Common myeloid progenitor, CD34-positive (primary cell): ENCODE data around the gene C4orf50. TPM values are rescaled to one million over a fixed set of nuclear protein-coding genes. Genes with fewer than 3 reads are reported as not detected.

Experiments used
- CTCF ChIA-PET: fragments of 350-600 bp; sonication (Branson Sonifier 250); formaldehyde crosslinking; loops from one replicate; lab custom pipeline; 2021; ENCODE audit warnings: antibody characterized with exemption; lab: Charles Lee
- POLR2A ChIA-PET: fragments of 350-600 bp; sonication (Branson Sonifier 250); formaldehyde crosslinking; loops from one replicate; lab custom pipeline; 2021; ENCODE audit warnings: antibody characterized with exemption; lab: Charles Lee
- DNase-seq, 3 donors: peaks; one replicate each; pipeline versions ENCODE4 v3.0.0 to v3.0.0-alpha.2; 2013
- H3K27ac ChIP-seq, 2 experiments: 1 replicate in 1 of 2; 2 replicates in 1 of 2; pipeline ENCODE4 v1.7.0; 2013; ENCODE audit warnings: inconsistent platforms in 2 of 2, low read length in 2 of 2, mild to moderate bottlenecking in 2 of 2, low read depth in 1 of 2, moderate library complexity in 1 of 2; ENCODE audit not compliant: severe bottlenecking in 2 of 2, insufficient read depth in 1 of 2, poor library complexity in 1 of 2
- H3K27me3 ChIP-seq, 5 experiments: replicated peaks in 2 of 5; 1 replicate in 3 of 5; 2 replicates in 2 of 5; pipeline versions ENCODE4 v1.6.1 to v1.7.0; 2013; ENCODE audit warnings: low read length in 4 of 5, mild to moderate bottlenecking in 2 of 5, moderate library complexity in 2 of 5, inconsistent platforms in 1 of 5; ENCODE audit not compliant: insufficient read depth in 5 of 5, control insufficient read depth in 4 of 5
- H3K36me3 ChIP-seq, 4 experiments: 1 replicate in 2 of 4; 2 replicates in 2 of 4; pipeline versions ENCODE4 v1.6.1 to v1.7.0; 2013; ENCODE audit warnings: low read length in 3 of 4, control low read depth in 1 of 4, mild to moderate bottlenecking in 1 of 4; ENCODE audit not compliant: control insufficient read depth in 4 of 4, insufficient read depth in 4 of 4
- H3K4me1 ChIP-seq, 4 experiments: 1 replicate in 3 of 4; 2 replicates in 1 of 4; pipeline versions ENCODE4 v1.6.1 to v1.7.1; 2013; ENCODE audit warnings: low read length in 3 of 4, mild to moderate bottlenecking in 3 of 4, control low read depth in 1 of 4, inconsistent platforms in 1 of 4, moderate library complexity in 1 of 4; ENCODE audit not compliant: control insufficient read depth in 4 of 4, insufficient read depth in 4 of 4; ENCODE audit errors: control extremely low read depth in 1 of 4
- H3K4me3 ChIP-seq, 7 experiments: 1 replicate in 4 of 7; 2 replicates in 3 of 7; pipeline versions ENCODE4 v1.5.1 to v1.7.0; 2013; ENCODE audit warnings: mild to moderate bottlenecking in 7 of 7, low read length in 6 of 7, moderate library complexity in 6 of 7, inconsistent platforms in 2 of 7, low read depth in 2 of 7, control low read depth in 1 of 7; ENCODE audit not compliant: insufficient read depth in 4 of 7, control insufficient read depth in 1 of 7; ENCODE audit errors: extremely low read depth in 1 of 7
- H3K9me3 ChIP-seq, 5 experiments: 1 replicate in 4 of 5; 2 replicates in 1 of 5; pipeline versions ENCODE4 v1.6.1 to v1.7.1; 2013; ENCODE audit warnings: low read length in 4 of 5, mild to moderate bottlenecking in 2 of 5, inconsistent platforms in 1 of 5, low read depth in 1 of 5, moderate library complexity in 1 of 5; ENCODE audit not compliant: control insufficient read depth in 4 of 5, insufficient read depth in 2 of 5; ENCODE audit errors: control extremely low read depth in 1 of 5
- WGBS: methylation state at CpG from one replicate; pipeline ENCODE4 v1.1.5; 2013; ENCODE audit not compliant: insufficient coverage; 5-methylcytosine and 5-hydroxymethylcytosine counted together
- polyA plus RNA-seq: library from polyadenylated mRNA; unstranded; fragments of 120-200 nt; gene quantifications from one replicate; pipeline ENCODE4 v1.2.1, GENCODE V29; 2013

Gene C4orf50
- 0.07 TPM for polyA plus RNA-seq

DNA sequence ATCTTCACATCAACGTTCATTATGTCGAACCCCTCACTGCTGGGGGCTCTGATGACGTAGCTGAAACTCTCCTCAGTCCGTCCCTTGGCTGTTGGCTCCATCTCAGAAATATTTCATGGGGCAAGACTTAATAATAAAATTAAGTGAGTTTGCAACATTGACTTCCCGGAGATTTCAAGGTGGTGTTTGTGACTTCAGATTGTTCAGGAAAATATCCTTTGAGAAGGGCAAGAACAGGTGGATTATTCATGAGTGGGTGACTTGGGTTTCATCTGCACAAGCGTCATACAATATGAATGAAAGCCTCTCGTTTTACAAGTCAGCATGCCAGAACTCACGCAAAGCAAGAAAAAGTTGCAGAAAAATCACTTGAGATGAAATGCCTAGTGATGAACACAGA is at the start of gene C4orf50:
Gene C4orf50 (minus strand): TSS at position 101 of the 400 bp plus-strand sequence.
- ChIA-PET CTCF (interaction anchor here (1.0 to 3.2 kb wide), 5 partner anchors 13 to 198 kb away, joined by 3 to 37 read pairs (median 3); no protein-coding TSS in a partner anchor), POLR2A (no interaction called here)
- no peaks in the 10 kb centered on the region for H3K9me3 ChIP-seq
- no peak within 1 kb of the TSS for H3K4me3 ChIP-seq
- H3K27ac ChIP-seq: no peak within 1 kb of the TSS
- WGBS: 93% methylated on average over 6 of the region's 8 CpGs
- peaks cover 0 to 3% (median 0%) of the 10 kb centered on the region in 5 experiments for H3K27me3 ChIP-seq
- no peaks in the 10 kb centered on the region for H3K4me1 ChIP-seq
- H3K36me3 ChIP-seq: no peaks in the 10 kb centered on the region
- no peak for DNase-seq

GRCh38 chr4:6065934-6066590 is 47.8 kb upstream of the C4orf50 start:
- DNase-seq: no peak
- WGBS: 97% methylated on average over 10 of the region's 10 CpGs
- Histone ChIP-seq H3K4me1 (peaks cover 0 to 24% (median 10%) of the 10 kb centered on the region in 4 experiments), H3K4me3 (no peak overlapping the region), H3K27me3 (peaks cover 0 to 5% (median 0%) of the 10 kb centered on the region in 5 experiments), H3K27ac (no peak overlapping the region), H3K36me3 (no peaks in the 10 kb centered on the region), H3K9me3 (peaks cover 0 to 3% (median 0%) of the 10 kb centered on the region in 5 experiments)
- POLR2A ChIA-PET: no interaction called here
- CTCF ChIA-PET: interaction anchor here (1.6 kb wide), 1 partner anchor 14 kb away, joined by 4 read pairs; no protein-coding TSS in a partner anchor

GRCh38 chr4:6065166-6065565 is 46.9 kb upstream of the C4orf50 start:
- no peak for DNase-seq
- Histone ChIP-seq H3K4me1 (peaks cover 0 to 20% (median 9%) of the 10 kb centered on the region in 4 experiments), H3K4me3 (no peak overlapping the region), H3K27me3 (peaks cover 0 to 5% (median 0%) of the 10 kb centered on the region in 5 experiments), H3K27ac (no peak overlapping the region), H3K9me3 (peaks cover 0 to 11% (median 6%) of the 10 kb centered on the region in 5 experiments), H3K36me3 (no peaks in the 10 kb centered on the region)
- ChIA-PET POLR2A (interaction anchor here (0.7 kb wide), 1 partner anchor 1063 kb away, joined by 4 read pairs; no protein-coding TSS in a partner anchor), CTCF (interaction anchor here (1.6 kb wide), 1 partner anchor 14 kb away, joined by 4 read pairs; no protein-coding TSS in a partner anchor)
- 94% methylated on average over 2 of the region's 5 CpGs for WGBS

DNA sequence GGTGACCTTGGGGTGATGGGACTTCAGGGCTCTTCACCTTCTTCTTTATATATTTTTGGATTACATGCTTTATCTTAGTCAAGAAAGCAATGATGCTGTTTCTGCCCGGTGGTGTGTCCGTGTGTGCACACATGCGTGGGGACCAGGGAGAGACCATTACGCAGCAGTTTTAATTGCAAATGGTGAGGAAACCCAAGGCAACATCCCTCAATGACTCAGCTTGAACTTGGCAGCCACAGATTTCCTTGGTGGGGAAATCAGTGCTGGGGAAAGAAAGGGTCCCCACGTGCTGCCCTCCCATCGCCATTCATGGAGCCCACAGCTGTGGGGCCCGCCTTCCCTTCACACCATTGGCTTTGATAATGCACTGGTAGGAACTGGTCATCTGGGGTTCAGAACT is 46.2 kb upstream of the C4orf50 start:
- Histone ChIP-seq H3K36me3 (no peaks in the 10 kb centered on the region), H3K4me3 (no peak overlapping the region), H3K9me3 (peaks cover 0 to 19% (median 14%) of the 10 kb centered on the region in 5 experiments), H3K4me1 (peaks cover 0 to 13% (median 5%) of the 10 kb centered on the region in 4 experiments), H3K27me3 (peaks cover 0 to 5% (median 0%) of the 10 kb centered on the region in 5 experiments), H3K27ac (no peak overlapping the region)
- POLR2A ChIA-PET: interaction anchor here (0.7 kb wide), 1 partner anchor 1064 kb away, joined by 4 read pairs; no protein-coding TSS in a partner anchor
- 59% methylated on average over 3 of the region's 7 CpGs for WGBS
- DNase-seq: no peak
- CTCF ChIA-PET: no interaction called here

DNA sequence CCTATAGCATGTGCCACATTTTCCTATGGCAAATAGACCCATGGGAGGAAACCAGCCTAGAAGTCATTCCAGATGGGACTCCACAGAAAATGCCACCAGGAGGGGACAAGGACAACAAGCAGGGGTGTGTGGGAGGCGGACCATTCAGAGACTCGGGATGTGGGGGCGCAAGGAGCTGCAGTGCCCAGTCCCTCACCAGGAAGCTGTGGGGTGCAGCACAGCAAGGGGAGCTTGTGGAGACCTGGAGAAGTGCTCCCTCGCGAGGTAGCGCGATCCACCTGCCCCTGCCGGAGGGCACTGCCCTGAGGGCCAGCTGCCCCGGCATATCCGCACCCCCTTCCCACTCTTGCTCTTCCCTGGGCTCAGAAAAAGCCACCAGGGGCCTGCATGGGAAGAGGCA is 45.5 kb upstream of the C4orf50 start:
- POLR2A ChIA-PET: no interaction called here
- Histone ChIP-seq H3K27me3 (peaks cover 0 to 5% (median 0%) of the 10 kb centered on the region in 5 experiments), H3K4me1 (peaks cover 0 to 7% (median 2%) of the 10 kb centered on the region in 4 experiments), H3K9me3 (peaks cover under 1 to 26% (median 21%) of the 10 kb centered on the region in 5 experiments), H3K36me3 (no peaks in the 10 kb centered on the region), H3K27ac (no peak overlapping the region), H3K4me3 (no peak overlapping the region)
- 92% methylated on average over 10 of the region's 10 CpGs for WGBS
- no peak for DNase-seq
- CTCF ChIA-PET: no interaction called here

DNA sequence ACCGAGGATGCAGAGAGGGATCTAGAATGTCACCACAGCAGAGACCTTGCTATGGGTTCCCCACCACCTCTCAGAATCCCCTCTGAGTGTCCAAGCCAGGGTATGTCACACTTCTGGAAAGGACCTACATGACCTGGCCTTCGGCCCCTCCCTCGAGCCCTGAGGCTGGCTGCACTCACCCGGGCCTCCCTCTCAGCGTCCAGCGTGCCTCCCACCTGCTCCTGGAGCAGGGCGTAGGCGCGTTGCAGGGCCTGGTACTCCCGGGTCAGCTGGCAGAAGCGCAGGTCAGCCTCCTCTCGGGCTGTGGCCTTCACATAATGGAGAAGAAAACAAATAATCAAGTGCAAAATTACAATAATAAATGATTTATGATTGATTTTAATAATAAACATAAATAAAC is 43.9 kb upstream of the C4orf50 start:
- H3K4me1 ChIP-seq: no peaks in the 10 kb centered on the region
- H3K9me3 ChIP-seq: peaks cover 3 to 41% (median 33%) of the 10 kb centered on the region in 5 experiments
- peaks cover 0 to 5% (median 0%) of the 10 kb centered on the region in 5 experiments for H3K27me3 ChIP-seq
- ChIA-PET CTCF (interaction anchor here (0.8 to 2.3 kb wide), 2 partner anchors 9 to 62 kb away, joined by 3 to 5 read pairs; no protein-coding TSS in a partner anchor), POLR2A (no interaction called here)
- no peak for DNase-seq
- H3K27ac ChIP-seq: no peak overlapping the region
- H3K4me3 ChIP-seq: no peak overlapping the region
- 95% methylated on average over 7 of the region's 12 CpGs for WGBS
- H3K36me3 ChIP-seq: no peaks in the 10 kb centered on the region

- peaks cover 3 to 48% (median 38%) of the 10 kb centered on the region in 5 experiments for H3K9me3 ChIP-seq
- 100% methylated on average over 5 of the region's 7 CpGs for WGBS
- DNase-seq: no peak
- no peak overlapping the region for H3K4me3 ChIP-seq
- H3K36me3 ChIP-seq: no peaks in the 10 kb centered on the region
- H3K4me1 ChIP-seq: no peaks in the 10 kb centered on the region
- H3K27ac ChIP-seq: no peak overlapping the region
- ChIA-PET POLR2A (no interaction called here), CTCF (interaction anchor here (1.3 kb wide), 1 partner anchor 28 kb away, joined by 5 read pairs; no protein-coding TSS in a partner anchor)
- H3K27me3 ChIP-seq: peaks cover 0 to 5% (median 0%) of the 10 kb centered on the region in 5 experiments
Measured at GRCh38 chr4:6059375-6059805, 41.2 kb upstream of the C4orf50 start.
